Measurements from ENCODE around the gene STK24. TPM values are rescaled to one million over a fixed set of nuclear protein-coding genes. Genes with fewer than 3 reads are reported as not detected.

The STK24 gene
- polyA plus RNA-seq, 3 donors: 14.2 to 59.8 (median 28.9) TPM

DNA sequence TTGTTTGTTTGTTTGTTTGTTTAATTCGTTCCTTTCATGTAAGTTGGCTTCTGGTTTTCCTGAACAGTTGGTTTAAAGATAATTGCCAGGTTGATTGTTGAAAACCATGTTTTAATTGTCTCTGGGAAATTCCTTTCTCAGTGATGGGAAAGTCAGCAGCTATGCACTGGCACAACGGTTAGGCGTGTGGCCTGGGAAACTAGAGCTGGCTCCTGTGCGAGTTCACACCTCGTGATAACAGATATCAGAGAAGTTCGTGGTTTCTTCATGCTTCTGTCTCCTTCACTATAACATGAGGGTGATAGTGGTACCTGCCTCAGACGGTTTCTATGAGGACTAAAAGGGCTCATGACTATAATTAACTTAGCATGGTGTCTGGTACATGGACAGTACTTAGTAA is 153.5 kb downstream of the STK24 start:
- Histone ChIP-seq H3K36me3 (replicated peaks in 1 of 2; ENCODE audit: control insufficient read depth in 1 of 2, insufficient read depth in 2 of 2, low read length in 2 of 2) (no peaks in the 10 kb centered on the region), H3K4me1 (ENCODE audit: control insufficient read depth in 1 of 2, insufficient read depth in 2 of 2, low read length in 2 of 2) (no peaks in the 10 kb centered on the region), H4K20me1 (ENCODE audit: insufficient read depth, low read length) (no peaks in the 10 kb centered on the region), H3K4me2 (replicated peaks; ENCODE audit: extremely low read depth, low read length, poor library complexity, severe bottlenecking) (no peak overlapping the region), H3K27me3 (ENCODE audit: control insufficient read depth in 2 of 2, insufficient read depth in 2 of 2, low read length in 2 of 2) (no peaks in the 10 kb centered on the region), H3K9ac (ENCODE audit: insufficient read depth, low read length, poor library complexity, severe bottlenecking) (no peak overlapping the region), H2AFZ (ENCODE audit: insufficient read depth, low read depth, low read length, poor library complexity, severe bottlenecking) (no peak overlapping the region), H3K9me3 (replicated peaks in 1 of 2; ENCODE audit: control insufficient read depth in 1 of 2, insufficient read depth in 1 of 2, low read length in 2 of 2) (no peaks in the 10 kb centered on the region), H3K79me2 (ENCODE audit: insufficient read depth, low read length) (no peaks in the 10 kb centered on the region), H3K4me3 (replicated peaks in 1 of 3; ENCODE audit: low read depth in 2 of 3, low read length in 3 of 3) (no peak overlapping the region), H3K27ac (ENCODE audit: low read depth in 1 of 2, low read length in 2 of 2) (no peak overlapping the region)
- no peak for DNase-seq
- intact Hi-C loops (cut with micrococcal nuclease): no loop called here
- TF ChIP-seq, protein P1, sequence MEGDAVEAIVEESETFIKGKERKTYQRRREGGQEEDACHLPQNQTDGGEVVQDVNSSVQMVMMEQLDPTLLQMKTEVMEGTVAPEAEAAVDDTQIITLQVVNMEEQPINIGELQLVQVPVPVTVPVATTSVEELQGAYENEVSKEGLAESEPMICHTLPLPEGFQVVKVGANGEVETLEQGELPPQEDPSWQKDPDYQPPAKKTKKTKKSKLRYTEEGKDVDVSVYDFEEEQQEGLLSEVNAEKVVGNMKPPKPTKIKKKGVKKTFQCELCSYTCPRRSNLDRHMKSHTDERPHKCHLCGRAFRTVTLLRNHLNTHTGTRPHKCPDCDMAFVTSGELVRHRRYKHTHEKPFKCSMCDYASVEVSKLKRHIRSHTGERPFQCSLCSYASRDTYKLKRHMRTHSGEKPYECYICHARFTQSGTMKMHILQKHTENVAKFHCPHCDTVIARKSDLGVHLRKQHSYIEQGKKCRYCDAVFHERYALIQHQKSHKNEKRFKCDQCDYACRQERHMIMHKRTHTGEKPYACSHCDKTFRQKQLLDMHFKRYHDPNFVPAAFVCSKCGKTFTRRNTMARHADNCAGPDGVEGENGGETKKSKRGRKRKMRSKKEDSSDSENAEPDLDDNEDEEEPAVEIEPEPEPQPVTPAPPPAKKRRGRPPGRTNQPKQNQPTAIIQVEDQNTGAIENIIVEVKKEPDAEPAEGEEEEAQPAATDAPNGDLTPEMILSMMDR (IDR thresholded peaks at IDR 0.05): no peak
- Mint-ChIP-seq H3K27me3 (ENCODE audit: low read depth in 3 of 3) (peaks cover 0 to 10% (median 2%) of the 10 kb centered on the region in 3 donors), H3K4me3 (no peak overlapping the region), H3K36me3 (no peaks in the 10 kb centered on the region), H3K9me3 (peaks cover 0 to 3% (median 0%) of the 10 kb centered on the region in 7 donors), H3K27ac (no peak overlapping the region), H3K4me1 (no peaks in the 10 kb centered on the region)
- 94% methylated on average over 3 of the region's 7 CpGs for WGBS (ENCODE audit: insufficient coverage)

DNA sequence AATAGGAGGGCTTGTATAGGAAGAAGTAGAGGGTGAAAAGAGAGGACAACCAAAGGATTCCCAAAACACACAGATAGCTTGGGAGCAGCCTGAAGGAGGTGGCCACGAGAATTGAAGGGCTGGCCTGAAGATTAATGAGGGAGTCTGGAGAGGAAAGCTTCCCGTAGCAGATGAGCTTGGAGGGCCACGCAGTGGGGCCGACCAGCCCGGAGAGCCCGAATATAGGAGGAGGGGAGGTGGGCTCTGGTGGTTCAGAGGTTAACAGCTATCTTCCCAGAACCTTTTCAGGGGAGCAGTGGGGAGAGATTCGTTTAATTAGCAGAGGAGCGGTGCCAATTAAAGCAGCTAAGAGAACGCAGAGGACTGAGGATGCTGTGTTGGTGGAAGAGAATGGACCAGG is 154.9 kb downstream of the STK24 start:
- H3K4me2 ChIP-seq (replicated peaks; ENCODE audit: extremely low read depth, low read length, poor library complexity, severe bottlenecking): no peak overlapping the region
- Mint-ChIP-seq H3K27ac (no peak overlapping the region), H3K9me3 (peaks cover 0 to 12% (median 9%) of the 10 kb centered on the region in 7 donors), H3K36me3 (no peaks in the 10 kb centered on the region), H3K27me3 (ENCODE audit: low read depth in 3 of 3) (peaks cover 0 to 10% (median 1%) of the 10 kb centered on the region in 3 donors), H3K4me3 (no peak overlapping the region), H3K4me1 (no peaks in the 10 kb centered on the region)
- H3K4me1 ChIP-seq (ENCODE audit: control insufficient read depth in 1 of 2, insufficient read depth in 2 of 2, low read length in 2 of 2): no peaks in the 10 kb centered on the region
- no peak overlapping the region for H3K27ac ChIP-seq (ENCODE audit: low read depth in 1 of 2, low read length in 2 of 2)
- WGBS (ENCODE audit: insufficient coverage): 92% methylated on average over 9 of the region's 9 CpGs
- no peak overlapping the region for H2AFZ ChIP-seq (ENCODE audit: insufficient read depth, low read depth, low read length, poor library complexity, severe bottlenecking)
- DNase-seq: no peak
- intact Hi-C loops (cut with micrococcal nuclease): no loop called here
- no peak overlapping the region for H3K9ac ChIP-seq (ENCODE audit: insufficient read depth, low read length, poor library complexity, severe bottlenecking)
- TF ChIP-seq, protein P1 (IDR thresholded peaks at IDR 0.05): no peak
- H3K36me3 ChIP-seq (replicated peaks in 1 of 2; ENCODE audit: control insufficient read depth in 1 of 2, insufficient read depth in 2 of 2, low read length in 2 of 2): no peaks in the 10 kb centered on the region
- peaks cover 0 to 4% of the 10 kb centered on the region in 2 donors for H3K9me3 ChIP-seq (replicated peaks in 1 of 2; ENCODE audit: control insufficient read depth in 1 of 2, insufficient read depth in 1 of 2, low read length in 2 of 2)
- no peak overlapping the region for H3K4me3 ChIP-seq (replicated peaks in 1 of 3; ENCODE audit: low read depth in 2 of 3, low read length in 3 of 3)
- H3K79me2 ChIP-seq (ENCODE audit: insufficient read depth, low read length): no peaks in the 10 kb centered on the region
- H4K20me1 ChIP-seq (ENCODE audit: insufficient read depth, low read length): no peaks in the 10 kb centered on the region
- H3K27me3 ChIP-seq (ENCODE audit: control insufficient read depth in 2 of 2, insufficient read depth in 2 of 2, low read length in 2 of 2): no peaks in the 10 kb centered on the region
